ENCODE results near the gene NR3C2. TPM values are rescaled to one million over a fixed set of nuclear protein-coding genes. Genes with fewer than 3 reads are reported as not detected.

Gene NR3C2
- total RNA-seq, 1 experiment from 2014 or later: 0.26 TPM

GRCh38 chr4:148353571-148353970, 88.6 kb downstream of the NR3C2 start:
- ChIA-PET POLR2A (no interaction called here), CTCF (no interaction called here)
- H3K36me3 ChIP-seq (ENCODE audit: control insufficient read depth, insufficient read depth, low read length): no peaks in the 10 kb centered on the region
- no peak for DNase-seq (ENCODE audit: low read depth, low spot score)
- TF ChIP-seq SIN3A (IDR thresholded peaks at IDR 0.05; ENCODE audit: borderline replicate concordance, insufficient read depth, low read depth, low read length): no peak
- no peak for TF ChIP-seq POLR2AphosphoS5 (IDR thresholded peaks at IDR 0.05; ENCODE audit: low read depth, low read length)
- in situ Hi-C loops (cut with HindIII; ENCODE audit: low pct_unique_long_range_greater_than_20kb, low sequenced_read_pairs) (no loop called here), intact Hi-C loops (cut with micrococcal nuclease; ENCODE audit: unreplicated experiment) (no loop called here)
- no peaks in the 10 kb centered on the region for H3K27me3 ChIP-seq (ENCODE audit: control insufficient read depth, insufficient read depth, low read length)
- no TSS peak for BruUV-seq (replicated peaks)
- H3K4me3 ChIP-seq (ENCODE audit: low read depth in 2 of 2, low read length in 2 of 2): no peak overlapping the region
- no peaks in the 10 kb centered on the region for H3K9me3 ChIP-seq (ENCODE audit: control insufficient read depth, insufficient read depth, low read depth, low read length)
- ATAC-seq: no peak
- H3K4me1 ChIP-seq (ENCODE audit: control insufficient read depth, insufficient read depth, low read length): no peaks in the 10 kb centered on the region
- no peak overlapping the region for H3K27ac ChIP-seq (ENCODE audit: low read length)

DNA sequence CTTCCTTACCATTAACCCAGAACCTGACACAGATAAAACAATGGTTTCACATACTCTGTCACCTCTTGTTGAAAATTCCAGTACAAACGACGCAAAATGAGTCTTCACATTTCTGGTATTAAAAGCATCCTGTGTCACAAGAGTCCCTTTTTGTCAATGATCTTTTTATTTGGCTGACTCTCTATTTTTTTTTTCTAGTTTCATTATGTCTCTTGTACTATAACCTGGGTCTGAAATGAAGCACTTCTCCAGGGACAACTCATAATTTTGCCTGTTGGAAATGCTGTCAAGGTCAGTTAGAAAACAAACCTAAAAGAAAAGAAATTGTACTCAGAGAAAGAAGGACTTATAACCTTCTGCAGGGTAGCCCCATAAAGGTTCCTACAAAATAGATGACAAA, 93.1 kb downstream of the NR3C2 start:
- BruUV-seq (replicated peaks): no TSS peak
- no peaks in the 10 kb centered on the region for H3K9me3 ChIP-seq (ENCODE audit: control insufficient read depth, insufficient read depth, low read depth, low read length)
- intact Hi-C loops (cut with micrococcal nuclease; ENCODE audit: unreplicated experiment) (no loop called here), in situ Hi-C loops (cut with HindIII; ENCODE audit: low pct_unique_long_range_greater_than_20kb, low sequenced_read_pairs) (no loop called here)
- no peaks in the 10 kb centered on the region for H3K27me3 ChIP-seq (ENCODE audit: control insufficient read depth, insufficient read depth, low read length)
- ChIA-PET CTCF (no interaction called here), POLR2A (no interaction called here)
- ATAC-seq (no peak), DNase-seq (ENCODE audit: low read depth, low spot score) (no peak)
- H3K4me1 ChIP-seq (ENCODE audit: control insufficient read depth, insufficient read depth, low read length): no peaks in the 10 kb centered on the region
- H3K27ac ChIP-seq (ENCODE audit: low read length): no peak overlapping the region
- TF ChIP-seq POLR2AphosphoS5 (IDR thresholded peaks at IDR 0.05; ENCODE audit: low read depth, low read length) (no peak), TCF7L2 (IDR thresholded peaks at IDR 0.05; ENCODE audit: low read depth, low read length) (no peak), SIN3A (IDR thresholded peaks at IDR 0.05; ENCODE audit: borderline replicate concordance, insufficient read depth, low read depth, low read length) (no peak)
- TF ChIP-seq, protein P1, sequence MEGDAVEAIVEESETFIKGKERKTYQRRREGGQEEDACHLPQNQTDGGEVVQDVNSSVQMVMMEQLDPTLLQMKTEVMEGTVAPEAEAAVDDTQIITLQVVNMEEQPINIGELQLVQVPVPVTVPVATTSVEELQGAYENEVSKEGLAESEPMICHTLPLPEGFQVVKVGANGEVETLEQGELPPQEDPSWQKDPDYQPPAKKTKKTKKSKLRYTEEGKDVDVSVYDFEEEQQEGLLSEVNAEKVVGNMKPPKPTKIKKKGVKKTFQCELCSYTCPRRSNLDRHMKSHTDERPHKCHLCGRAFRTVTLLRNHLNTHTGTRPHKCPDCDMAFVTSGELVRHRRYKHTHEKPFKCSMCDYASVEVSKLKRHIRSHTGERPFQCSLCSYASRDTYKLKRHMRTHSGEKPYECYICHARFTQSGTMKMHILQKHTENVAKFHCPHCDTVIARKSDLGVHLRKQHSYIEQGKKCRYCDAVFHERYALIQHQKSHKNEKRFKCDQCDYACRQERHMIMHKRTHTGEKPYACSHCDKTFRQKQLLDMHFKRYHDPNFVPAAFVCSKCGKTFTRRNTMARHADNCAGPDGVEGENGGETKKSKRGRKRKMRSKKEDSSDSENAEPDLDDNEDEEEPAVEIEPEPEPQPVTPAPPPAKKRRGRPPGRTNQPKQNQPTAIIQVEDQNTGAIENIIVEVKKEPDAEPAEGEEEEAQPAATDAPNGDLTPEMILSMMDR (IDR thresholded peaks at IDR 0.05): no peak
- TF ChIP-seq, protein P2, sequence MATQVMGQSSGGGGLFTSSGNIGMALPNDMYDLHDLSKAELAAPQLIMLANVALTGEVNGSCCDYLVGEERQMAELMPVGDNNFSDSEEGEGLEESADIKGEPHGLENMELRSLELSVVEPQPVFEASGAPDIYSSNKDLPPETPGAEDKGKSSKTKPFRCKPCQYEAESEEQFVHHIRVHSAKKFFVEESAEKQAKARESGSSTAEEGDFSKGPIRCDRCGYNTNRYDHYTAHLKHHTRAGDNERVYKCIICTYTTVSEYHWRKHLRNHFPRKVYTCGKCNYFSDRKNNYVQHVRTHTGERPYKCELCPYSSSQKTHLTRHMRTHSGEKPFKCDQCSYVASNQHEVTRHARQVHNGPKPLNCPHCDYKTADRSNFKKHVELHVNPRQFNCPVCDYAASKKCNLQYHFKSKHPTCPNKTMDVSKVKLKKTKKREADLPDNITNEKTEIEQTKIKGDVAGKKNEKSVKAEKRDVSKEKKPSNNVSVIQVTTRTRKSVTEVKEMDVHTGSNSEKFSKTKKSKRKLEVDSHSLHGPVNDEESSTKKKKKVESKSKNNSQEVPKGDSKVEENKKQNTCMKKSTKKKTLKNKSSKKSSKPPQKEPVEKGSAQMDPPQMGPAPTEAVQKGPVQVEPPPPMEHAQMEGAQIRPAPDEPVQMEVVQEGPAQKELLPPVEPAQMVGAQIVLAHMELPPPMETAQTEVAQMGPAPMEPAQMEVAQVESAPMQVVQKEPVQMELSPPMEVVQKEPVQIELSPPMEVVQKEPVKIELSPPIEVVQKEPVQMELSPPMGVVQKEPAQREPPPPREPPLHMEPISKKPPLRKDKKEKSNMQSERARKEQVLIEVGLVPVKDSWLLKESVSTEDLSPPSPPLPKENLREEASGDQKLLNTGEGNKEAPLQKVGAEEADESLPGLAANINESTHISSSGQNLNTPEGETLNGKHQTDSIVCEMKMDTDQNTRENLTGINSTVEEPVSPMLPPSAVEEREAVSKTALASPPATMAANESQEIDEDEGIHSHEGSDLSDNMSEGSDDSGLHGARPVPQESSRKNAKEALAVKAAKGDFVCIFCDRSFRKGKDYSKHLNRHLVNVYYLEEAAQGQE (IDR thresholded peaks at IDR 0.05; ENCODE audit: insufficient read depth in 1 of 2, low read depth in 2 of 2, low read length in 1 of 2): no peak
- no peaks in the 10 kb centered on the region for H3K36me3 ChIP-seq (ENCODE audit: control insufficient read depth, insufficient read depth, low read length)
- no peak overlapping the region for H3K4me3 ChIP-seq (ENCODE audit: low read depth in 2 of 2, low read length in 2 of 2)

GRCh38 chr4:148346657-148347056, 95.6 kb downstream of the NR3C2 start:
- H3K36me3 ChIP-seq (ENCODE audit: control insufficient read depth, insufficient read depth, low read length): no peaks in the 10 kb centered on the region
- BruUV-seq (replicated peaks): no TSS peak
- ATAC-seq (no peak), DNase-seq (ENCODE audit: low read depth, low spot score) (no peak)
- CTCF ChIA-PET: no interaction called here
- no peaks in the 10 kb centered on the region for H3K4me1 ChIP-seq (ENCODE audit: control insufficient read depth, insufficient read depth, low read length)
- no peak for TF ChIP-seq TCF7L2 (IDR thresholded peaks at IDR 0.05; ENCODE audit: low read depth, low read length)
- no peak for TF ChIP-seq SIN3A (IDR thresholded peaks at IDR 0.05; ENCODE audit: borderline replicate concordance, insufficient read depth, low read depth, low read length)
- in situ Hi-C loops (cut with HindIII; ENCODE audit: low pct_unique_long_range_greater_than_20kb, low sequenced_read_pairs) (no loop called here), intact Hi-C loops (cut with micrococcal nuclease; ENCODE audit: unreplicated experiment) (no loop called here)
- H3K27ac ChIP-seq (ENCODE audit: low read length): no peak overlapping the region
- no peaks in the 10 kb centered on the region for H3K9me3 ChIP-seq (ENCODE audit: control insufficient read depth, insufficient read depth, low read depth, low read length)
- no peak overlapping the region for H3K4me3 ChIP-seq (ENCODE audit: low read depth in 2 of 2, low read length in 2 of 2)
- POLR2A ChIA-PET: no interaction called here
- no peaks in the 10 kb centered on the region for H3K27me3 ChIP-seq (ENCODE audit: control insufficient read depth, insufficient read depth, low read length)

All from Panc1 (cell line).